HPDE6-E6E7 (cell line): Measurements from ENCODE around the gene SHANK2.

Experiments
- DNase-seq: peaks from one replicate; pipeline ENCODE4 v3.0.0; 2011; ENCODE audit warnings: missing footprints; ENCODE audit errors: extremely low spot score

SHANK2 gene

DNA sequence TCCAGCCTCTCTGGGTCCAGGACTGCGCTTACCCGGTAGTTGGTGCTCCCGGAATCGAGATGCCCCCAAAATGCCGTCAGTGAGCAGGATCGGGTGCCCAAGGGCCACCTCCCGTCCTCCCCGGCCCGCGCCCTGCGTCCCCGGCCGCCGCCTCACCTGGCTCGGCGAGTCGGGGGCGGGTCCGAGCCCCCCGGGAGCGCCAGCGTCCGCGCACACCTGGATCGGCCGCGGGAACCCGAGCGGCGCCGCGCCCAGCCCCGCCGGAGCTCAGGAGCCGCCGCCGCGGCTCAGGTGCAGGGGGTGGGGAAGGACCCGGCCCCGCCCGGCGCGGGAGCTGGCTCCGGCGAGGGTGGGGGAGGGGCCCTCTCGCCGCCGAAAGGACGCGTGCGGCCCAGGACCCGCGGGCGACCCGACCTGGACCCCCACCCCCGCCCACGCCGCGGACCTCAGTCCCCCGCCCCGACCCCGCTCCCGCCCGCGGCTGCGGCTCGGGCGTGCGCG, at the start of gene SHANK2:
SHANK2 (minus strand) TSS at position 309 of the 501 bp plus-strand sequence. CDS start 105,251 bp downstream, outside the sequence.
- peak; percentile 46 for DNase-seq

DNA sequence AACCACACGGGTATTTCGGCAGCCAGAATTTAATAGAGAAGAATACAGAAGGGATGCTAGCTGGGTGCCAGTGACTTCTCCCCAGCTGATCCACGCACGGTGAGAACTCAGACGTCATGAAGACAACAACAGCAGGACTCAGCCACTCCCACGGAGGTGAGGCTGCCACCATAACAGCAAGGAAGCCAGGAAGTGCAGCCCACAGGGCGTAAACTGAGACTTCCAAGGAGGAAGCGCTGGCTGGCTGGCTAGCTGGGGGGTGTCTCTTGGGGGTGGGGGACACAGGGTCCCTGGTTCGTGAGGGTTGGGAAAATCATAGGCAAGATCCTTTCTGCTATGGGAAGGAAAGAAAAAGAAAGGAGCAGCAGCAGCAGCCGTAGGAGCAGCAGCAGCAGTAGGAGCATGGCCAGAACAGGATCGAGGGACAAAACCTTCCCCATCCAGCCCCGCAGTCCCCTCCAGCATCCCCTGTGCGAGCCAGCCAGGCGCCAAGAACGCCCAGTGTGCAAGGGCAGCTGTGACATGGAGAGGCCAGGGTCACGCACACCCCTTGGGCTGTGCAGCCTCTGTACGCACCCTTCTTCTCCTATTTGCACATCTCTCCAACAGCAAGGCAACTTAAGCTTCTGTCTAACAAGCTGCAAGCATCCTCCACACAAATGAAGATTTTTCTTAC, 49.6 kb upstream of the SHANK2 start:
- no peak for DNase-seq

DNA sequence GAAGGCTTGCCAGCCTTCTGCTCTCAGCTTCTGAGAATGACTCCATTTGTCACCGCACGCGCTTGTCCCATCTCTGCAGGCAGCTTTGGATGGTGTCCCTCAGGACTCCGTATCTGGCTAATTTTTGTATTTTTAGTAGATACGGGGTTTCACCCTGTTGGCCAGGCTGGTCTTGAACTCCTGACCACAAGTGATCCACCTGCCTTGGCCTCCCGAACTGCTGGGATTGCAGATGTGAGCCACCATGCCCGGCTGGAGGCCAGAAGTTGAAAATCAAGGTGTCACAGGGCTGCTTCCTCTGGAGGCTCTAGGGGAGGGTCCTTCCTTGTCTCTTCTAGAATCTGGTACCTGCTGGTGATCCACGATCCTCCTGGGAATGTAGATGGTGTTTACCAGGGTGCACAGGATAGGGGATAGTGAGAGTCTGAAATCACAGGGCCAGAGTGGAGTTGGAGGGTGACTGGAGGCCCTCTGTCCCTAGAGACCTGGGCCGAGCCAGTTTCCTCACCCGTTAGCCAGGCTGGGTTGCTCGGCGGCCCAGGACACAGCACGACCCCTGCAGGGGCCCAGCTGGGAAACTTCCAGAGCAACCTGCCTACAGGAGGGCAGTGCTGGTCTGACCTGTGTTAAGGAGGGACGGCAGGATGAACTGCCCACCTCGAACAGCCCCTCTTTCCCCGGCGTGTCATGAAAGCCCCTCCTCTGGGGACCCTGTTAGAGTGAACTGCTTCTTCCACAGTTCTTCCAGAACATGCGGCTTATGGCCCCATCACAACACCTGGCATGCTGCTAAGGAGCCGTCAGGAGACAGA, 48.9 kb upstream of the SHANK2 start:
- DNase-seq: no peak

DNA sequence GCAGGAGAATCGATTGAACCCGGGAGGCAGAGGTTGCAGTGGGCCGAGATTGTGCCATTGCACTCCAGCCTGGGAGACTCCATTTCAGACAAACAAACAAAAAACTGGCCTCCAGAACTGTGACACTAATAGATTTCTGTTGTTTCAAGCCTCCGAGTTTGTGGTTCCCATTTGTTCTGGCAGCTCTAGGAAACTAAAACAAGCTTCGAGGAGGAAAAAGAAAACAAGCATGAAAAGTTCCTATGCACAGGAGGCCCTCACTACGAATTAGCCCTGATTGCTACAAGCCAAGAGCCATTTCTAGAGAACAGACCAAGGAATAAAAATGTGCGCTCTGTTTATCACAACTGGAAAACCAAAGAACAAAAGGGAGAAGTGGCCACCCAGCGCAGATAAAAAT, 47.8 kb upstream of the SHANK2 start:
- no peak for DNase-seq

DNA sequence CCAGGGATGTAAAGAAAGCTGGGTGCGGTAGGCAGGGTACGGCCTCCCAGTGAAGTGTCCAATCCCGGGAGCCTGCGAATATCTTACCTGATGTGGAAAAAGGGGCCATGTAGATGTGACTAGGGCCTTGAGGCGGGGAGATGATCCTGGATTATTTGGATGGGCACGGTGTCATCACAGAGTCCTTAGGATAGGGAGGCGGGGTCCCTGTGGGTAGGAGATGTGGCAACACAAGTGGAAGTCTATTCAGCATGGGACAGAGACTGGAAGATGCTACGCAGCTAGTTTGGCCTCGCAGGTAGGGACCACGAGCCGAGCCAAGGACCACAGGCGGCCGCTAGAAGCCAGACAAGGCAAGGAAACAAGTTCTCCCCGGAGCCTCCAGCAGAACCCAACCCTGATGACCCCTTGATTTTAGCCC, 46.4 kb upstream of the SHANK2 start:
- DNase-seq: no peak

DNA sequence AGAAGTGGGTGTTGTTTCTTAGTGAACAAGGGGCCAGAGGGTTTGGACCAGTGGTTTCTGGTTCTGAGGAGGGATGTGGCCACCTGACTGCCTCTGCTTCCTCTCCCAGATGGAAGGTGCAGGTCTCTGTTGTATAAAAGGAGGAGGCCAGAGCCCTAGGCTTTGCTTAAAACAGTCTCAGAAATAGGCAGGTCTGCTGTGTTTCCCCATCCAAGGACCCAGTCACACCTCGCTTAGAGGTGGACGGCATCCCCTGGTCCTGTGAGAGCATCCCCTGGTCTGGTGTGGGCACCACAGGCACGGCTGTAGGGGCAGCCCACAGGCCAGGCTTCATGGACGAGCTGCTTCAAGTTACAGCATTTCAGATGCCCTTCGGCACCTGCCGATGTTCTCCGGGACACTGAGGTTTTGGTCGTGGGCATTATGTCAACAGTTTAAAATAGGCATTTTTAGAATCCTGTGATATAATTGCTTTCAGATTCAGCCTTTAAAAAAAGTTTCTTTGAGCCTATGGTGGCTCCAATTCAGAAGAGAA, 45.7 kb upstream of the SHANK2 start:
- no peak for DNase-seq

DNA sequence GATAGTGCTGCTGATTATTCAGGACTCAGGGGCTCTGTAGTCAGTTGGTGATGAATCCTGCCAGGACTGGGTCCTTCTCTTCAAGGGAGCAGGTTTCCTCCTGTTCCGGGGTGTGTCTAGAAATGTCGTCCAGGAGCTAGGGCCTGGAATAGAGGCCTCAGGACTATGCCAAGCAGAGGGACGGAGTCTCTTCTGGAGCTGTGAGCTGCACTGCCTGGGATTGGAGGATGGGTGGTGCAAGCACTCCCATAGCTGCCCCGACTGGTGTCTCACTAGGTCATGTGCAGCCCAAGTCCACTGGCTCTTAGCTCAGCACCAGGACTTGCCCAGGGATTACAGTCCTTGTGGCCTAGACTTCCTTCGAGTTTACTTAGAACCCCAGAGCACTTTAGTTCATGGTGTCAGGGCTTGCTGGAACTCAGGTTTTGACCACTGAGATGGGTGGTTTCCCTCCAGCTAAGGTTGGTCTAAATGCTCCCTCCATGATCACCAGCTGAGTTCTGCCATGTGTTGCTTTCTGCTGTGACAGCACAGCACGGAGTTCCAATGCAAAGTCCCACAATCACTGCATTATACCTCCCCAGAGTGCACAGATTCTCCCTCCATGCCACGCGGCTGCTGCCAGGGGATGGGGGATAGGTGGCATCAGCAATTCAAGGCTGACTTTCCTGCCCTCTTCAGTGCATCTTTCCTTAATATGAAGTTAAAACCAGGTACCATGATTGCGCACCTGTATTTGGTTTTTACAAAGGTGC, 42.6 kb upstream of the SHANK2 start:
- DNase-seq: no peak

DNA sequence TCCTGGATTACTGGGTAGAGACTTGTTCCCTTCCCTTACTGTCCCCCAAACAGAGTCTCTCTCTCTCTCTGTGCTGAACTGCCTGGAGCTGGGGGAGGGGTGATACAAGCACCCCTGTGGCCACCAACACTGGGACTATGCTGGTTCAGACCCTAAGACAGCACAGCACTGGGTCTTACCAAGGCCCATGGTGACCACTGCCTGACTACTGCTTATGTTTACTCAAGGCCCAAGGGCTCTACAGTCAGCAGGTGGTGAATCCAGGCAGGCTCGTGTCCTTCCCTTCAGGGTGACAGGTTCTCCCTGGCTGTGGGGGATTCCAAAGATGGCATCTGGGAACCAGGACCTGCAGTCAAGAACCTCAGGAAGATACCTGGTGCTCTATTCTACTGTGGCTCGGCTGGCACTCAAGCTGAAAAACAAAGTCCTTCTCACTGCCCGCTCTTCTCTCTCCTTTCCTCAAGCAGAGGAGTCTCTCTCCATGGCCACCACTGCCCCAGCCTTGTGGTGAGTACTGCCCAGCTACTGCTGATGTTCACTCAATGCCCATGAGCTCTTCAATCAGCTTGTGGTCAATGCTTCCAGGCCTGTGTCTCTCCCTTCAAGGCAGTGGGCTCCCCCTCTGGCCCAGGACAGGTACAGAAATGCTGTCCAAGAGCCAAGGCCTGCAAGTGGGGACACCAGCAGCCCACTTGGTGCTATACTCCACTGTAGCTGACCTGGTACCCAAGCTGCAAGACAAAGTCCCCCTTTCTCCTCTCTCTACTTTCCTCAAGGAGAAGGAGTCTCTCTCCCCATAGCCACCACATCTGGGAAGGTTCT, 41.8 kb upstream of the SHANK2 start:
- no peak for DNase-seq

DNA sequence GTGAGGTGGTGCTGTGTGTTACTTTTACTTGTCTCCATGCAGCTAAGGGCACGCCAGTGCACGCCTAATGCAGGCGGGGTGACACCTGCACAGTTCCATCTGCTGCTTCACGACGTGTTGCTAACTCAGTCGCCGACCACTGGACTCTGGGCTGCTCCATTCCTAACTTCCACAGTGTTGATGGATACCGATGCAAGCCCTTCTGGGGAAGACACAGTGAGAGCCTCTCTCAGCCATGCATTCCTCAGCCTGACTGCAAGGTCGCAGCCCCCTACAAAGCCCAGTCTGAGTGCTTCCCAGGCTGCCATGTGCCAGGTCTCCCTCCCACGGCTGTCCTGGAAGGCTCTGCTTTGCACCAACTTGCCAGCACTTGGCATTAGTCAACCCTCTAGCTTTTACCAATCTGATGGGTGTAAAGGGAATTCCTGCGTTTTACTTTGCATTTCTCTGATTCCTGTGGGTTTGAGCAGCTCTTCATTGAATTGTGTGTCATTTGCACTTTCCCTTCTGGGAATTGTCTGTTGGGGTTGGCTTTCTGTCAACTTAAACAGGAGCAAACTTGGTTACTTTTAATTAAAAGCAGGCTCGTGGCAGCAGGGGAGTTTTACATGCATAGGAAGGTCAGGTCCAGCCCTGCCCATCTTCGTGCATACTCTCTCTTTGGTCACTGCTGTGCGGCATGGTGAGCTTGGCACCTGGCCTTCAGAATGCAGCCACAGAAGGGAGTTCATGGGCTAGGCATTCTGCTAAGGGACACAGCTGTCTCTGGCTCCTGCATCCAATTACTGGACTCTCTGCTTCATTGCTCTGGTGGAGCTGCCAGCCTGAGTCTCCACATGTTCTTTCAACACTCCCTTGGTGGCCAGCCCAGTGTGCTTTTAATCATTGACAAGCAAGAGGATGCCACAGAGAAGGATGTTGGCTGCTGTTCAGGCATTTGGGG, 34.6 kb upstream of the SHANK2 start:
- no peak for DNase-seq

DNA sequence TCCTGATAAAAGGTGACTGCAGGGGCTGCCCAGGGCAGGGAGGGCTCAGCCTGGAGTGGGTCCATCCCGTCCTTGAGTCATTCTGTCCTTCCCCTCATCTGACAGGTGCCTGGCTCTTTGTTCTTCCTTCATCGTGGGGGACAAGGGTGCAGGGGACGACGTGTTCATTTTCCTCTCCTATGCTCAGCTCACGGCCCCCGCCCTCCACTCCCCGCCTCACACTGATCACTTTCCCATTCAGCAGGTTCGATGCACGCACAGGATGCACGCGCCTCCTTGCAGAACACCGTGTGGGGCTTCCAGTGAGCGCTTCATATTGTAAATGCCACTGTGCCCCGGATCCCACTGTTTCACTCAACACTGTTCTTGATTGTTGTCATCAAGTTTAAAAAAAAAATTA, 32.7 kb upstream of the SHANK2 start:
- DNase-seq: no peak

DNA sequence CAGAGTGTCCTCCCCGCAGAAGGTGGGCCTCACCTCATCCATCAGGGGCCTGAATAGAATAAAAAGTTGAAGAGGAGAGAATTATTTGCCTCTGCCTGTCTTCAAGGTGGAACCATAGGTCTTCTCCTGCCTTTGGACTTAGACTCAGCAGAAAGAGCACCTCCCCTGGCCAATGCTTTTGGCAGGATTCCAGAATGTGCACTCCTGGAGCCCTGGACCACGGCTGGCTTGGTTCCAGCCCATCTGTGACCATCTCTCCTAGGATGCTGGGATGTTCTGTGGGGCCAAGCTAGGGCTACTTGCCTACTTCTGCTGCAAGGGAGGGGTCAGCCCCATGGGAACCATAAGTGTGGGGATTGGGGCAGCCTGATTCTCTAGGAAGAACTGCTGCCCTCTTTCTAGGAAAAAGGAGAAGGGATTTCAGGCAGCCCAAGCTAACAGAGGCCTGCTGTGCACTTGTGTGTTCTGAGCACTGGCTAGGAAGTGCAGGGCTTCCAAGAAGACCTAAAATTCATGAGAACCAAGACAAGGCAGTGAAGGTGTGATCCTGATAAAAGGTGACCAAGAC, 32.2 kb upstream of the SHANK2 start:
- DNase-seq: no peak

DNA sequence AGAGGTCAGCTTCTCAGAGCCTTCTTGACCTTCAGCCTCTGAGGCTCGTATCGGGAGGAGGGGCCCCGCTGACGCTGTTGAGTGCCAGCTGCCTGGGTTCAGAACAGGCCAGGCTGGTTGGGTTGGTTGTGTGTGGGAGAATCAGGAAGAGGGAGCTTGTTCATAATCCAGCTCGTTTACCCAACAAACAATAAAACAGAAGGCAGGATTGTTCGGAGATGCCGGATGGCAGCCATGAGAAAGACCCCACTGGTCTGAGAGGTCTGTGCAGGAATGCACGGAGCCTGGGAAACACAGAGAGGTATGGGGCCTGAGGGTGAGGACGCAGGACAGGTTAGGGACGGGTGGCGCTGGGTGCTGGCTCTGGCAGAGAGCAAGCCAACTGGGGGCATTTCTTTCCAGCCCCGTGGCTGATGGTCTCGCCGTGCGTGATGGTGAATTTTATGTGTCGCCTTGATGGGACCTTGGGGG, 31.6 kb upstream of the SHANK2 start:
- no peak for DNase-seq

DNA sequence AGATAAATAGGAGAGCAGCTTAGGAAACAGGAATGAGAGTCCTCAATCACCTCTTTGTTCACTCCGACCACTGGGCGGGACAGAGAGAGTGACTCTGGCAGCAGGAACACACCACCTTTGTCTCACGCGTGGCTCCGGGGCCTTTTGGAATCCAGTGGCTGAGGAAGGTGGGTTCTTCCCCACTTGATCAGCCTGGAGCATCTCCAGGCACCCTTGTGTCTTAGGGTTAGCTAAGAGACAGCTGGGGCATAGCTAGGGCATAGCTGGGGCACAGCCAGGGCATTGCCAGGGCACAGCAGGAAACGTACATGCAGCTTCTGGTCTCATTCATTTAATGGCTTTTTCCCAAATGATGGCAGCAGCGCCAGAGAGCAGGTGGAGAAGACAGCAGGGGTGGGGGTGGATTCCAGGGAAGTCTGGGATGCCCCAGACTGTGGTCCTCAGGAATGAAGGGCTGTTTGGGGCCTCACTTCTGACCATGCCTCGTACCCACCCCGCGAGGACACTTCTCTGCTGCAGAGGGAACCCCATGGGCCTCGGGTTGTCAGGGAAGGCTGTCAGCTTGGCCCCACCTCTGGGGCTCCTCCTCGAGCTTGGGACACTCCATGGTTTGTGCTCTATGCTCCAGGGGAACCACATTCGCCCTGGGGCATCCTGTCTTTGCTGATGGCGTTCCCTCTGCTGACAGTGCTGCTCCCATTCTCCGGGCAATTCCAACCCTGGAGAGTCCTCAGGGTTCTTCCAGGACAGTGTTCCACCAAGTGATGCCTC, 30.4 kb upstream of the SHANK2 start:
- no peak for DNase-seq

DNA sequence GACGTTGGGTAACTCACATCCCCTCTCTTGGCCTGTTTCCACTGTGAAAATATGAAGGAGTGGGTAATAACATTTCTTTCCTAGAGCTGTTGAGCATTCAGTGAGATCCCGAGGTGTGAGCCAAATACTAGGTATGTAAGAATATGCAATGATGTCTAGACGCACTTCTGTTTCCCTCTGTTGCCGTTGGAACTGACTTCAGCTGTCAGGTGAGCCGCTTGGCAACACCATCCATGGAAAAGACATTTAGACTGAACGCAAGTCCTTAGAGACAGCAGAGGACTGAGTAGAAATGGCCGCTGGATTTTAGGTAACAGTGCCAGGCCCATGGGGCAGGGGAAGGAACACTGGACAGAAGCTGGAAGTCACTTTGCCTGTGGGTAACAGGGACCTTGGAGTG, 29.5 kb upstream of the SHANK2 start:
- no peak for DNase-seq

DNA sequence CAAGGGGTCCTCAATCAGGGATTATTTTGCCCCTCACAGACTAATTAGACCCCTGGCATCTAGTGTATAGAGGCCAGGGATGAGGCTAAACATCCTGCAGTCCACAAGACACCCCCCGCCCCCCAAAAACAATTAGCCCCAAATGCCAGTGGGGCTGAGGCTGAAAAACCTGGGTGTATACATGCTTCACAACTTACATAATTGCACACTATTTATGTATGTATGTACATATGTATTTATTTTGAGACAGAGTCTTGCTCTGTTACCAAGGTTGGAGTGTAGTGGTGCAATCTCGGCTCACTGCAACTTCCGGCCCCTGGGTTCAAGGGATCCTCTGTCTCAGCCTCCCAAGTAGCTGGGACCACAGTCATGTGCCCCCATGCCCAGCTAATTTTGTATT, 28.8 kb upstream of the SHANK2 start:
- no peak for DNase-seq

DNA sequence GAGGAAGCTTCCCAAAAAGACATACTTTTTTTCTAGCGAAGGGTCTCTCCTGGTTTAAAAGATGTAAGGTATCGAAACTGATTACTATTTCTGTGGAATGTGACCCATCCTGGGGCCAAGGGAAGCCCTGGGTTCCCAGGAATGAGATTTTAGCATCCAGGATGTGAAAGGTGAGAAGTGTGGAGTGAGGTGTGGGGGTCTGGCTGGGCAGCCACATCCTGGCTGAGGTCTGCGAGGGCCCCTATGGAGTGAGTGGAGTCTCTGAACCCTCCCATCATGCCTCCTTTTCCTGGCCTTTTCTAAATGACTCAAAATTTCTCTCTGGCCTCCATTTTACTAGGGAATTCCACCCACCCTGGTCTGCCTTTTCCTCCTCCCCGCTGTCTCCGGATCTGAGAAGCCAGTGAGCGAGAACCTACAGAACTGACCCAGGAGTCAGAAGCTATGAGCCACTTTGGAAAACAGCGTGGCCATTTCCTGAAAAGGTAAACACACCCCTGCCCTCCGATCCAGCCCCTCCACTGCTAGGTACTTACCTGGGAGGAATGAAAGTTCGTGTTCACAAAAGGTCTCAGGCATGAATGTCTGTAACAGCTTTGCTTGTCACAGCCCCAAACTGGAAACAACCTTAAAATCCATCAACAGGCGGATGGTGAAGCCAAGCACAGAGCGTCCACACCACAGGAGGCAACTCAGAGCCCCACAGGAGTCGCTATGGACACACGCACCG, 27.7 kb upstream of the SHANK2 start:
- DNase-seq: no peak

DNA sequence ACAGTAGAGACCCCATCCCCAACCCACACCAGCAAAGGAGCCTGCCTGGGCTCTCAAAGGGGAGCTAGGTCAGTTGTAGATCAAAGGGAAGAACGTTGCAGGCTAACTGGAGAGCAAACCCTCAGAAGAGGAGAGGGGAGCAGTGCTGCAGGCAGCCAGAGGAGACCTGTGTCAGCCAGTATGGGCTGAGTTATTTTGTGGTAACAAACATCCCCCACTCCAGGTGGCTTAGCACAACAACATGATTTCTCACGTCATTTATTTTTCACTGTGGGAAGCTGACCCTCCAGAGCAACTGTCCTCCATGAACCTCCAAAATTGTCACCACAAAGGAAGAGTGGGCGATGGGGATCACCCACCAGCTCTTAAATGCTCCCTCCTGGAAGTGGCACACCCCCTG, 19.8 kb upstream of the SHANK2 start:
- DNase-seq: no peak
